GM12878 (cell line): ENCODE data around the gene PARP8. TPM values are rescaled to one million over a fixed set of nuclear protein-coding genes. Genes with fewer than 3 reads are reported as not detected.

ENCODE experiments used
- ATAC-seq: fragments of 200-7000 bp; cut with Tn5 transposase; 3 replicates; pipeline ENCODE4 v1.9.1; 2020; ENCODE audit warnings: mild to moderate bottlenecking, moderate library complexity
- BruUV-seq: library from RNA; stranded (reverse); fragments of 400-500 nt; replicated peaks from 2 replicates; lab custom pipeline; 2021; lab: Mats Ljungman, UMichigan
- CTCF ChIA-PET: fragments of 300-600 bp; sonication (Branson Sonifier 250); formaldehyde crosslinking; extraction: SDS; loops from one replicate; lab custom pipeline; 2021; ENCODE audit warnings: inconsistent platforms; lab: Yijun Ruan, JAX
- POLR2A ChIA-PET: fragments of 350-600 bp; formaldehyde crosslinking; extraction: SDS; loops from one replicate; lab custom pipeline; 2021; ENCODE audit warnings: inconsistent platforms; lab: Charles Lee
- RAD21 ChIA-PET: fragments of 300-600 bp; sonication (Branson Sonifier 250); formaldehyde crosslinking; loops from one replicate; lab custom pipeline; 2023; ENCODE audit warnings: antibody characterized with exemption; ENCODE audit not compliant: unreplicated experiment; lab: Charles Lee
- SMC1A ChIA-PET: fragments of 300-600 bp; sonication (Branson Sonifier 250); formaldehyde crosslinking; loops from one replicate; lab custom pipeline; 2023; ENCODE audit not compliant: unreplicated experiment, uncharacterized antibody; lab: Charles Lee
- DNase-seq: peaks from one replicate; pipeline ENCODE4 v3.0.0-alpha.2; 2011; ENCODE audit warnings: low read depth, low spot score
- FAIRE-seq: peaks from 3 replicates; lab custom pipeline; 2011; peaks lifted over from hg19 to GRCh38; lab: Jason Lieb, UNC
- H2AFZ ChIP-seq: 2 replicates; pipeline ENCODE4 v1.6.0; 2011; ENCODE audit warnings: low read depth, low read length, control low read depth; ENCODE audit not compliant: control insufficient read depth
- H3K27ac ChIP-seq: 2 replicates; pipeline ENCODE4 v1.5.1; 2011; ENCODE audit warnings: control low read depth; ENCODE audit not compliant: control insufficient read depth, insufficient read depth
- H3K27me3 ChIP-seq, 2 experiments: replicated peaks in 1 of 2; 2 replicates each; pipeline versions ENCODE4 v1.6.0 to v1.6.1; 2011; ENCODE audit warnings: low read length in 1 of 2; ENCODE audit not compliant: control insufficient read depth in 2 of 2, insufficient read depth in 2 of 2
- H3K36me3 ChIP-seq, 2 experiments: 2 replicates each; pipeline ENCODE4 v1.5.1; 2011; ENCODE audit warnings: low read length in 1 of 2; ENCODE audit not compliant: control insufficient read depth in 2 of 2, insufficient read depth in 2 of 2
- H3K4me1 ChIP-seq: 2 replicates; pipeline ENCODE4 v1.6.1; 2011; ENCODE audit warnings: mild to moderate bottlenecking, low read length, moderate library complexity, mixed read lengths; ENCODE audit not compliant: control insufficient read depth, insufficient read depth
- H3K4me2 ChIP-seq: 2 replicates; pipeline ENCODE4 v1.6.0; 2011; ENCODE audit warnings: control low read depth; ENCODE audit not compliant: control insufficient read depth, insufficient read depth
- H3K4me3 ChIP-seq: fragments of 200-600 bp; sonication (generic); 2 replicates; pipeline ENCODE4 v1.5.1; 2016
- H3K79me2 ChIP-seq: 2 replicates; pipeline ENCODE4 v1.6.0; 2011; ENCODE audit warnings: low read length; ENCODE audit not compliant: control insufficient read depth, insufficient read depth
- H3K9ac ChIP-seq: 2 replicates; pipeline ENCODE4 v1.8.0; 2011; ENCODE audit warnings: low read length, control low read depth, mixed read lengths; ENCODE audit not compliant: control insufficient read depth, insufficient read depth
- H3K9me3 ChIP-seq: replicated peaks from 3 replicates; pipeline ENCODE4 v1.5.1; 2011; ENCODE audit warnings: mild to moderate bottlenecking, low read length; ENCODE audit not compliant: control insufficient read depth, insufficient read depth
- H4K20me1 ChIP-seq: 2 replicates; pipeline ENCODE4 v1.6.0; 2011; ENCODE audit not compliant: control insufficient read depth, insufficient read depth
- CBX3 ChIP-seq: fragments of 200-600 bp; sonication (generic); IDR thresholded peaks from 2 replicates; pipeline ENCODE4 v1.6.1; 2016; ENCODE audit warnings: low read depth, borderline replicate concordance
- EED ChIP-seq: sonication (generic); IDR thresholded peaks from 2 replicates; pipeline ENCODE4 v1.6.1; 2016; ENCODE audit warnings: antibody characterized with exemption, low read depth
- FOXK2 ChIP-seq: fragments of 450-650 bp; IDR thresholded peaks from 2 replicates; pipeline ENCODE4 v1.6.1; 2017; ENCODE audit warnings: mild to moderate bottlenecking, moderate library complexity
- FOXM1 ChIP-seq: IDR thresholded peaks from 2 replicates; pipeline ENCODE4 v1.6.1; 2012; ENCODE audit warnings: low read depth, mild to moderate bottlenecking, inconsistent platforms, low read length, moderate library complexity
- HDAC2 ChIP-seq: fragments of 200-600 bp; sonication (generic); IDR thresholded peaks from 2 replicates; pipeline ENCODE4 v1.6.1; 2017
- NBN ChIP-seq: fragments of 450-650 bp; IDR thresholded peaks from 2 replicates; pipeline ENCODE4 v1.6.1; 2016
- NR2F1 ChIP-seq: fragments of 450-650 bp; conservative IDR thresholded peaks from 2 replicates; pipeline ENCODE4 v1.6.1; 2017; ENCODE audit warnings: mild to moderate bottlenecking
- RUNX3 ChIP-seq: IDR thresholded peaks from 2 replicates; pipeline ENCODE4 v1.6.1; 2012; ENCODE audit warnings: low read length, inconsistent platforms
- WGBS: methylation state at CpG from one replicate; pipeline ENCODE4 v1.1.6; 2016; ENCODE audit warnings: low lambda C conversion rate; ENCODE audit not compliant: insufficient replicate concordance, insufficient coverage; ENCODE audit errors: missing lambda C conversion rate; 5-methylcytosine and 5-hydroxymethylcytosine counted together
- in situ Hi-C: fragments of 300-500 bp; cut with MboI; formaldehyde crosslinking; loops from 9 replicates; pipeline ENCODE4 v1.14.3; 2018; ENCODE audit warnings: mixed read lengths
- intact Hi-C: fragments of 100-400 bp; cut with micrococcal nuclease; formaldehyde crosslinking; loops from one replicate; pipeline ENCODE4 v1.14.2; 2022; ENCODE audit not compliant: unreplicated experiment
- polyA plus RNA-seq, 11 experiments: library from polyadenylated mRNA; depleted of rRNA in 4 of 11; unstranded in 6 of 11; stranded (reverse) in 5 of 11; fragments of >200 nt; fragmentation: Nextera tagmentation in 4 of 11; fragmentation: Illumina TruSeq in 1 of 11; extraction: Ambion mirVana in 4 of 11; extraction: Trizol in 1 of 11; gene quantifications; 1 replicate in 1 of 11; 2 replicates in 10 of 11; pipeline versions ENCODE4 v1.2.1 to v1.2.3, GENCODE V29; 2011 to 2016; ENCODE audit warnings: inconsistent platforms in 2 of 11, missing spikeins in 2 of 11, low read depth in 1 of 11
- total RNA-seq, 4 experiments: library from RNA; depleted of rRNA in 3 of 4; stranded (reverse); fragments of >200 nt in 3 of 4; fragmentation: Illumina TruSeq in 1 of 4; extraction: Trizol in 1 of 4; gene quantifications; 2 replicates each; pipeline versions ENCODE4 v1.2.1 to v1.2.3, GENCODE V29; 2013 to 2021

PARP8 gene
- total and polyA plus RNA-seq, 10 of the 15 experiments (the other 5 are each of a cell fraction or from before 2014, with no cell fraction given): 9.1 to 65.2 (median 20.6) TPM

GRCh38 chr5:50733741-50734140 lies 67.3 kb downstream of the PARP8 start:
- H2AFZ ChIP-seq: no peak overlapping the region
- no peak overlapping the region for H3K4me3 ChIP-seq
- ATAC-seq (no peak), DNase-seq (no peak), FAIRE-seq (no peak)
- SMC1A ChIA-PET: interaction anchor here (1.0 to 1.6 kb wide), 6 partner anchors 9 to 18 kb away, joined by 3 to 7 read pairs (median 4); no protein-coding TSS in a partner anchor
- peaks cover 9% of the 10 kb centered on the region for H3K79me2 ChIP-seq
- H3K4me1 ChIP-seq: no peaks in the 10 kb centered on the region
- POLR2A ChIA-PET: interaction anchor here (0.8 to 1.0 kb wide), 2 partner anchors 9 kb away, joined by 3 read pairs; no protein-coding TSS in a partner anchor
- peaks cover 2% of the 10 kb centered on the region; the same call in 2 of the 3 replicates for H3K9me3 ChIP-seq
- intact Hi-C loops (no loop called here), in situ Hi-C loops (no loop called here)
- H3K4me2 ChIP-seq: no peak overlapping the region
- CTCF ChIA-PET: interaction anchor here (1.8 kb wide), 1 partner anchor 9 kb away, joined by 6 read pairs; no protein-coding TSS in a partner anchor
- no peak overlapping the region for H3K27ac ChIP-seq
- no peak overlapping the region for H3K9ac ChIP-seq
- H3K36me3 ChIP-seq: no peaks in the 10 kb centered on the region
- BruUV-seq: no TSS peak
- RAD21 ChIA-PET: interaction anchor here (0.8 kb wide), 1 partner anchor 16 kb away, joined by 3 read pairs; no protein-coding TSS in a partner anchor
- no peak for TF ChIP-seq FOXM1
- no peaks in the 10 kb centered on the region for H3K27me3 ChIP-seq
- H4K20me1 ChIP-seq: no peaks in the 10 kb centered on the region
- WGBS: 96% methylated on average over 3 of the region's 3 CpGs

DNA sequence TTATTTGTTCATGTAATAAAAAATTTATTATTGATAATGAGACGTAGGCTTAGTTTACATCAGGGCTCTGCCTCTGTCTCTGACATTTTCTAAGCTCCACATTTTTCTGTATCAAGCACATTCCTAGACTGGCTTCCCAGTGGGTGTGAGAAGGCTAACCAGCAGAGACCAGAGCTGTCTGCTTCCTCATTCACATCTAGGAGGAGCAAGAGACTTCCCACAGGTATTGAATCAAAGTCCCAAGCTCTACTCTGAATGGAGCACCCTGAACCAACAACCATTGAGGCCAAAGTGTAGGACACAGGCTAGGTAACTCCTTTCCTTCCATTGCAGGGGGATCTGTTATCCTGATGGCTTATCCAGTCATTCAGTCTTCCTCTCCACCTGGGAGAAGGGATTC lies 72.4 kb downstream of the PARP8 start:
- H3K4me3 ChIP-seq: no peak overlapping the region
- no peak overlapping the region for H3K4me2 ChIP-seq
- no TSS peak for BruUV-seq
- H3K79me2 ChIP-seq: peaks cover 14% of the 10 kb centered on the region
- no peaks in the 10 kb centered on the region for H3K27me3 ChIP-seq
- WGBS: 100% methylated on average over 1 of the region's 1 CpG
- in situ Hi-C loops: no loop called here
- no peaks in the 10 kb centered on the region for H3K4me1 ChIP-seq
- H4K20me1 ChIP-seq: no peaks in the 10 kb centered on the region
- H3K36me3 ChIP-seq: no peaks in the 10 kb centered on the region; a peak in 1 of 4 replicates
- POLR2A ChIA-PET: interaction anchor here (0.7 to 1.2 kb wide), 3 partner anchors 8 to 50 kb away, joined by 3 to 10 read pairs (median 3); no protein-coding TSS in a partner anchor
- no peak overlapping the region for H3K27ac ChIP-seq
- intact Hi-C loops: no loop called here
- TF ChIP-seq NBN (no peak), FOXK2 (no peak), HDAC2 (no peak), EED (no peak), CBX3 (no peak), RUNX3 (no peak), NR2F1 (no peak)
- H3K9me3 ChIP-seq: no peaks in the 10 kb centered on the region
- no peak for ATAC-seq
- no peak for FAIRE-seq
- no peak for DNase-seq
- RAD21 ChIA-PET: interaction anchor here (0.9 to 1.2 kb wide), 3 partner anchors 22 to 42 kb away, joined by 3 read pairs; no protein-coding TSS in a partner anchor
- CTCF ChIA-PET: interaction anchor here (1.3 kb wide), 1 partner anchor 20 kb away, joined by 3 read pairs; no protein-coding TSS in a partner anchor
- no peak overlapping the region for H3K9ac ChIP-seq
- no peak overlapping the region for H2AFZ ChIP-seq
- SMC1A ChIA-PET: interaction anchor here (0.6 to 2.0 kb wide), 9 partner anchors 9 to 74 kb away, joined by 3 to 7 read pairs (median 4); no protein-coding TSS in a partner anchor
